Erythroblast (primary cell): Measurements from ENCODE around the gene ZC3H7A.

Experiments
- DNase-seq, 2 experiments: peaks; one replicate each; lab custom pipeline; 2025; lab: John Stamatoyannopoulos, UW
- GATA1 ChIP-seq: IDR thresholded peaks from 2 replicates; pipeline ENCODE4 v1.6.1; 2011; ENCODE audit warnings: low read depth, mild to moderate bottlenecking, control low read depth, low read length, moderate library complexity
- POLR2A ChIP-seq: IDR thresholded peaks from 2 replicates; pipeline ENCODE4 v1.6.1; 2011; ENCODE audit warnings: mild to moderate bottlenecking, low read length

Gene ZC3H7A

GRCh38 chr16:11726008-11726407 lies 71.0 kb downstream of the ZC3H7A start:
- no peak for TF ChIP-seq GATA1
- TF ChIP-seq POLR2A, result no peak
- DNase-seq, result no peak

- TF ChIP-seq GATA1 (no peak), POLR2A (no peak)
- DNase-seq, result no peak
These were observed 71.6 kb downstream of the ZC3H7A start for GRCh38 chr16:11725457-11725856.

DNA sequence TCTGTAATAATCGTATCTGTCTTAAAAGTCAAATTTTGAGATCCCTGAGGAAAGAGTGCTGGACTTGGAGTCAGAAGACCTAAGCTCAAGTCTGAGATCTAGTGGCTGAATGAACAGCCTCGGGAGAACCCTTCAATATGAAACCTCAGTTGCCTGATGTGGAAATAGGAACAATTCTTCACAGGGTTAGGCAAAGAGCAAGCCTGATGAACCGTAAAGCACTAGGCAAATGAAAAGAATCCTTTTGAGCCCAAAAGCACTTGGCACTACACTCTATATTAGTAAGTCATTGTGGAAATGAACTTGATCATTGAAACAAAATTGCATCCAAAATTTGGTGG lies 74.6 kb downstream of the ZC3H7A start:
- DNase-seq, result no peak
- TF ChIP-seq POLR2A (no peak), GATA1 (no peak)

DNA sequence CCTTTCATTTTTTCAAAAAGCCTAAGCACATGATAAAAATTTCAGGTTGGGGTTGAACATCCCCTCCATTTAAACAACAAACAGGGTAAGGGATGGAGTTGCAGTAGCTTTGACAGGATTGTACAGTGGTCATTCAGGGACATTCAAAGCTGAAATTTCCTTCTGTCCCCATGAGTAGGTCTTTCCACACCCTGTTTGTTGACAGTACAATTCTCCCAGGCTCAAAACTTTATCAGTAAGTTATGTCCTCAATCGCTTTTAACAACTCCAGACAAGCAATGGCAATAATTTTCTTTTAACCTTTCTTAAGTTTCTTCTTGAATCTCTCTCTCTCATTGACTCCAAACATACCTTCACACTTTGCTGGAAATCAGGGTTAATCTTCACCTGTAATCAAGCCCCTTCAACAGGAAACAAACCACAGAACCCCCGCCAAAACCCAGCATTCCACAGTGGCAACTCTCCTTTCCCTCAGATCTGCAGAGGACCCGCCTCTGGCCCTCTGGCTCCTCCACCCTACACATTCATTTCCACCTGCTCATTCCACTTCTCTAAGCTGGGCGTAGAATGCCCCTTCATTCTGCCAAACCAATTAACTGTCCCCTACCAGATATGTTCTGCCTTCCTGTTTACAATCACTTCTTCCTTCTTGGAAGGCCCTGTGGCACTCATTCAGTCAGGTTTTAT lies 75.1 kb downstream of the ZC3H7A start:
- TF ChIP-seq GATA1 (no peak), POLR2A (no peak)
- no peak for DNase-seq

DNA sequence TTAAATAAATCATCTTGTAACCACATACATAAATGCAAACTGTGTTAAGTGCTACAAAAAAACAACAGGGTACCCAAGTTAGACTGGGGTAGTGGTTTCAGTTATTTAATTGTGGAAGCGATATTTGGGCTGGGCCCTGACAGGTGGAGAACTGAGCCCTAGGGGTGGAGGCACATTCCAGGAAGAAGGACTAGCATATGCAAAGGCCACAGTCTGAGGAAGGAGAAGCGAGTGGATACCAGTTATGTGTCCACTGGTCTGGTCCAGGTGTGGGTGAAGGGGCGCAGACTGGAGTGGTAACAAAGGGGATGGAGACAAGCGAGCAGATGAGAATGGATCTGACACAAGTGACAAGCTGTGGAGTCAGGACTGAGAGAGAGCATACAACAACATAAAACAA lies 77.3 kb downstream of the ZC3H7A start:
- no peak for TF ChIP-seq POLR2A
- TF ChIP-seq GATA1, result no peak
- DNase-seq, result no peak

DNA sequence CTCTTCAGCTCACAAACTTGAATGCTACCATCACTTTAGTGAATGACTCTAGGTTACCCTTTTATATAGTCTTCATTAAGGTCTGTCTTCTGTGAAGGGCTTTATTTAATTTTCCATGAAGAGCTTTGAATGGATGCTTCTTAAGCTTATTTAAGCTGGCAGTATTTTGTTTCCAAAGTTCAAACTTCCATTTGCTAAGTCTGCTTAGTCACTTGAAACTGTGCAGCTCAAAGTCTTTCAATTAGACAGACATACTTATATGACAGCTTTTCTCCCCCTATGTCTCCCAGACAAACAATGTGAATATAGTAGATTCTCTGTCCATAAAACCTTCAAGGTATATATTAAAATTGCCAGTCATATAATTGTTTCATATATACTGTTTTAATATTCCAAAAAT lies 77.9 kb downstream of the ZC3H7A start:
- no peak for DNase-seq
- TF ChIP-seq POLR2A (no peak), GATA1 (no peak)

DNA sequence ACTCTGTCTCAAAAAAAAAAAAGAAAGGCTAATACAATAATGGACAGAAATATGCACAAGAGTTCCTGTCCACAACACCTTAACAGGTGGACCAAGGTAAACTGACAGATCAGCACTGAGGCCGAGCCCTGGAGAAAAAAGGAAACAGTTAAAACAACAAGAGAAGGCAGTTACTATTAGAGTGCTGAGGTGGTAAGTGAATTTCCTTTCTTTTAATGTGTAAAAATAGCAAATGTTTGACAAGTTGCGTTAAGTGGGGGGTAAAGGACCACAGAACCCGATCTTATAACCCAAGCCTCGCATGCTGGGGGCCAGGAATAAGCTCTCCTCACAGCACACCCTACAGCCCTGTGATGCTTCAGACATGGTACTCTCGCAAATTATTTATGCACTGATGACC lies 79.2 kb downstream of the ZC3H7A start:
- DNase-seq, result no peak
- TF ChIP-seq POLR2A, result no peak
- TF ChIP-seq GATA1, result no peak

DNA sequence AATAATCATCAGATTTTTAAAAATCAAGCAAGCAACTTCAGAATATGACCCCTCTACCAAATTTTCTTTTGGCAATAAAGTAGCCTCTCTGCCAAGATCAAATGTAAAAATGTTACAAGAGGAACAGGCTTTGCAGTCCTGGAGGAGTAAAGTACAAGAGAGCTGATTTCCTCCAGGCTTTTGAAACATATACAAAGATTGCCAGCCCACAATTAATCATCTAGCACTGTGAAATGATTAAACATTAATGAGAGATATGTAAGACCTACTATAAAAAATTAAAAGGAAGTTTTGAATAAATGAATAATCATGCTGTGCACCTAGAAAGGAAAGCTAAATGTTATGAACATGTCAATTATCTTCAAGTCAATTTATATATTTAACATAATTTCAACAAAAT lies 80.7 kb downstream of the ZC3H7A start:
- no peak for DNase-seq
- TF ChIP-seq POLR2A (no peak), GATA1 (no peak)

DNA sequence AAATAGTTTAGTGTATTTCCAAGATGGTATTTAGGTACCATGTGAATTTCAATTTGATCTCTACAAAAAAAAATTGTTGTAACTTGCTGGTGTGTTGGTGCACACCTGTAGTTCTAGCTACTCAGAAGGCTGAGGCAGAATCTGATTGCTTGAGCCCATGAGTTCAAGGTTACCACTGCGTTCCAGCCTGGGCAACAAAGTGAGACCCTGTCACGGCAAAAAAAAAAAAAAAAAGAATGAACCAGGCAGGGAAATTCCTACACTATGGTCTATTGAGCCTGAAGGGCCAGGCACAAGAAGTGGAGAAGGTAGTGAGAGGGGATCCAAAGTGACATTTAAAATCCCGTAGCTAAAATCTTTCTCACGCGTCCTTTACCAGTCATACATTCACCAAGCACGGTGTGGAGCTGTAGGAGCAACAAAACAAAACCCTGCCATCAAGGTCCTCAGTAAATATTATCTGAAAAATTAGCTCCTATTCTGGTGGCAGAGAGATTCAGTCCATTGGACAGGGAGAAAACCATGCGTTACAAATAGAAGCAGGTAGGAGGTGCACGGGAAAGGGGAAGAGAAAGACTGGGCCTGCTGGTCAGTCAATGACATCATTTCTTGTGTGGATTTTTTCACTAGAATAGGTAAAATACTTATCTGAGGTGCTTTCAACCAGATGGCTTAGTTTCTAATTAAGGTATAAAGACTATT lies 81.7 kb downstream of the ZC3H7A start:
- DNase-seq, result no peak
- TF ChIP-seq GATA1 (no peak), POLR2A (no peak)

DNA sequence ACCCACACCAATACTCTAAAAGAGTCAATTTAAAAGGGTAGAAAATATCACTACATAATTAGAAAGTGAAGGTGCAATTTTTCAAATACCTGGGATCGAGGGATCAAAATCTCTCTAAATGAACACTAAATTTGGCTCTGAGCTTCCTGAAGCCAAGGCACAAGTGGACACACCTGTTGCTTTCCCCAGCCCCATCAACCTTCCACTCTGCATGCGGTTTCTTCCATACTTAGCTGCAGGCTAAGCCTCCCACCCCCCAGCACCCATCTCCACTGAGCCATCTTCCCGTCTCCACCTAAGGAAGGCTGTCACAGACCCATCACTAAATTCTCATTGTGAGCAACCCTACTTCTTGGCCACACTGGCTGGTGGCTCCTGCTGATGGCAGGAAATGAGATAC lies 84.9 kb downstream of the ZC3H7A start:
- no peak for DNase-seq
- no peak for TF ChIP-seq GATA1
- no peak for TF ChIP-seq POLR2A

DNA sequence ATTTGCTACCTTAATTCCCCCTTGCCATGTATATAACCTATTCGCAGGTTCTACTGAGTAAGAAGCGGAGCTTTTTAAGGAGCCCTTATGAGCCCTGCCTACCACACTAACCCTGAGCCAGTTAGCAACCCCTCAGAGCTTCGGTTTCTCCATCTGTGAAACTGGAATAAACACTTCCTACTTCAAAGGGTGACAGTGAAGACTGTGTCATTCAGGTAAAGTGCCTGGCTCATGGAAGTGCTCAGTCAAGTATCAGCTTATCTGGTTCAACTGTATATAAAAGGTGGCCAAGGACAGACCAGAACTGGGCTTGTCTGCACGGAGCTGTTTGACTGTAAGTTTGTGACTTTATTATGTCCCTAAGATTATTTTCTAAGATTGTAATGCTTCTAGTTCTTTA lies 85.4 kb downstream of the ZC3H7A start:
- no peak for DNase-seq
- TF ChIP-seq POLR2A, result no peak
- no peak for TF ChIP-seq GATA1

- no peak for DNase-seq
- TF ChIP-seq GATA1, result no peak
- TF ChIP-seq POLR2A, result no peak
These were observed 88.6 kb downstream of the ZC3H7A start for GRCh38 chr16:11708421-11708820.

DNA sequence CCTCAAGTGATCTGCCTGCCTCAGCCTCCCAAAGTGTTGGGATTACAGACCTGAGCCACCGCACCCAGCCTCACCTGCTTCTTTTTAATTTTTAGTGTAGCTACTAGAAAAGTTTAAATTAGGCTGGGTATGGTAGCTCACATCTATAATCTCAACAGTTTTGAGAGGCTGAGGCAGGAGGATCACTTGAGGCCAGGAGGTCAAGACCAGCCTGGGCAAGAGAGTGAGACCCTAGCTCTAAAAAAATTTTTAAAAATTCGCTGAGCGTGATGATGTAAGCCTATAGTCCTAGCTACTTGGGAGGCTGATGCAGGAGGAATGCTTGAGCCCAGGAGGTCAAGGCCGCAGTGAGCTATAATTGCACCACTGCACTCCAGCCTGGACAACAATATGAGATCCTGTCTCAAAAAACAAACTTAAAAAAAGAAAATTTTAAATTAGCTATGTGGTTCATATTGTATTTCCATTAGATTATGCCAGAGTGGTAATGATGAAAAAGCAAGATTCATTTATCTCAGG lies 89.3 kb downstream of the ZC3H7A start:
- TF ChIP-seq GATA1, result no peak
- no peak for TF ChIP-seq POLR2A
- DNase-seq, result no peak

DNA sequence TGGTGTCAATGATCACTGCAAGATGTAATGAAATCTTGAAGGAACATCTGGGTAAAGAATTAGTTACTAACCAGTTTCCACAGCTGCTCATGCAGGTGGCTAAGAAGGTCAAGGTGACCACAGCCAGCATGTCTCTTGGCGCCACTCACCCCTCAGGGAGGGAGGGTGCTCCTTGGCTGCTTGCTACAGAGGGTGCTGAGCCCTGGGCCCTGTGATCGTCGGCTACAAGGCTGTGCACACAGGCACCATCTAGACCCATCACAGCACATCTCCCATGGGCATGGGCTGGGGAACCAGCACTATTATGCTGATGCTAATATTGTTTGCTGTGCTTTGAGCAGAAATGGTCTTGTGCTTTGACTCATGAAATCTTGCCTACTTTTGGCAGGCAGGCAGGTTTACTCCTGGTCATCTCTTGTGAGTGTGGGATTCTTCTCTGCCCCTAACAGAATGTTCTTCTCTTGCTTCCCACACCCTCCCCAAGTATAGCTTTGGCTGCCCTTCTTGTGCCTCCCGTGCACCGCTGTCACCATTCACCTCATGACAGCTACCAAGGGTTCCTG lies 90.8 kb downstream of the ZC3H7A start:
- DNase-seq, result peak; percentile 55 to 77
- TF ChIP-seq POLR2A (no peak), GATA1 (no peak)

GRCh38 chr16:11705311-11706025 lies 91.6 kb downstream of the ZC3H7A start:
- peak; percentile 62 to 75 for DNase-seq
- TF ChIP-seq POLR2A (no peak), GATA1 (no peak)
